HTERT RPE-1 (cell line): ENCODE results near the gene LMNA.

Experiments used
- in situ Hi-C: fragments of 300-500 bp; cut with MboI; formaldehyde crosslinking; loops from 4 replicates; pipeline ENCODE4 v1.14.3; 2020; ENCODE audit warnings: low sequenced_read_pairs

The LMNA gene

DNA sequence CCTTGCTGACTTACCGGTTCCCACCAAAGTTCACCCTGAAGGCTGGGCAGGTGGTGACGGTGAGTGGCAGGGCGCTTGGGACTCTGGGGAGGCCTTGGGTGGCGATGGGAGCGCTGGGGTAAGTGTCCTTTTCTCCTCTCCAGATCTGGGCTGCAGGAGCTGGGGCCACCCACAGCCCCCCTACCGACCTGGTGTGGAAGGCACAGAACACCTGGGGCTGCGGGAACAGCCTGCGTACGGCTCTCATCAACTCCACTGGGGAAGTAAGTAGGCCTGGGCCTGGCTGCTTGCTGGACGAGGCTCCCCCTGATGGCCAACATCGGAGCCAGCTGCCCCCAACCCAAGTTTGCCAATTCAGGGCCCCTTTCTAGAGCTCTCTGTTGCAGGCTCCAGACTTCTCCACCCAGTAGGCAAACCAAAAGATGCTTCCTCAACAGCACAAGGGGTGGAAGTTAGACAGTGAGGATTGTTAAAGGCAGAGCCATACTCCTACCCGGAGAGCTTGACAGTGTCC is 22.5 kb downstream of the LMNA start:
- in situ Hi-C loops, result no loop called here

GRCh38 chr1:156138458-156138867 is 24.0 kb downstream of the LMNA start:
- in situ Hi-C loops, result no loop called here

GRCh38 chr1:156140879-156141707 is 26.6 kb downstream of the LMNA start:
- in situ Hi-C loops, result no loop called here

DNA sequence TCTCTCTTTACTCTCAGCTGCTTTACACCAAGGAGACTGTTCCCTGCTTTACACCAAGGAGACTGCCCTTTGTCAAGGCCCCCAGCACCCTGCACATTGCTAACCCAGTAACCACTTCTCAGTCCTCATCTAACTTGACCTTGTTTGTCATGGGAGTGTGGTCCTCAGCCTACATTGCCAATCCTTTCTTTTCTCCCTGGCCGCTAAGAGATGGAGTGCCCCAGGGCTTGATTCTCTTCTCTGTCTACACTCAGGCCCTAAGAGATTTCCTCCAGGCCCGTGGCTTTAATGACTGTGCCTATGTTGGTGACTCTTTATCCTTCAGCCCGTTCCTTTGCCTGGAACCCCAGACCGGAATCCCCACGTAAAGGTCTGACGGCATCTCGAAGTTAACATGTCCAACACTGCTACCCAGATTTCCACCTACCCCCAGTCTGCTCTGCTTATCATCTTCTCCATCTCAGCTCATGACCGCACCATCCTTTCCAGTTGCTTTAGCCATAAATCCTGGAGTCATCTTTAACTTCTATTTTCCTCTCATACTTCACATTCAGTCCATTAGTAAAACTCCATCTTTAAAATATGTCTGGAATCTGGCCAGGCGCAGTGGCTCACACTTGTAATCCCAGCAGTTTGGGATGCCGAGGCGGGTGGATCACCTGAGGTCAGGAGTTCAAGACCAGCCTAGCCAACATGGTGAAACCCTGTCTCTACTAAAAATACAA is 29.4 kb downstream of the LMNA start:
- in situ Hi-C loops, result no loop called here

- in situ Hi-C loops, result no loop called here
These were observed 30.2 kb downstream of the LMNA start for GRCh38 chr1:156144742-156145141.

GRCh38 chr1:156145650-156146019 is 31.1 kb downstream of the LMNA start:
- in situ Hi-C loops, result no loop called here

DNA sequence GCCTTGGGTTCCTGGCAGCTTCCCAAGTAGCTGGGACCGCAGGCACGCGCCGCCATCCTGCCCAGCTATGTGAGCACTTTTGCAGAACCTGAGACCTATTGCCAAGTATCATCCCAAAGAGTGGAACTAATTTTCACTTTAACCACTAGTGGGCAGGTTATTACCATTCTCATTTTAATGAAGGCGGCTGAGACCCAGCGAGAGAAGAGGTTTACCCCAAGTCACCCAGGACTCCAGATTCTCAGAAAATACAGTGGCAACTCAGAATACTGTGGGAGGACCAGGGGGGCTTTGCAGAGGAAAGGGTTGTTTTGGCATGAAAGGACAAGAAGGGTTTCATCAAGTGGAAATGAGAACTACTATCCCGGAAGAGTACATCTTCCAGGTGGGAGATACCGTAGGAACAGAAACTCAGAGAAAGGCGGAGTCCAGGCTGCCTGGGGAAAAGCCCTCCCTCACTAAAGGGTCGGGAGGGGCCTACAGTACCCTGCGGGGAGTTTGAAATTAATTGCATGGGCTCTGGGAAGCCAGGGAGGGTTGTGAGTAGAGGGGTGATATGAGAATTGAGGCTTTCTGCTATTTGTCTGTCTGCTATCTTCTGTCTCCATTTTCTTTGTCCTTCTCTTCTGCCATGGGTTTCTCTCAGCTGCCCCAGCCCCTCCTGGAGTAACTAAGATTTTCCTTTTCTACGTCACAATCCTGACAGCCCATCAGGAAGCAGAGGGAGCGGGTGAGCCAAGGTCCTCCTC is 31.7 kb downstream of the LMNA start:
- in situ Hi-C loops, result no loop called here

- in situ Hi-C loops, result no loop called here
These were observed 32.4 kb downstream of the LMNA start for GRCh38 chr1:156146769-156147405.

- in situ Hi-C loops, result no loop called here
These were observed 33.7 kb downstream of the LMNA start for GRCh38 chr1:156148216-156148615.

GRCh38 chr1:156149374-156150332 is 35.1 kb downstream of the LMNA start:
- in situ Hi-C loops, result no loop called here

DNA sequence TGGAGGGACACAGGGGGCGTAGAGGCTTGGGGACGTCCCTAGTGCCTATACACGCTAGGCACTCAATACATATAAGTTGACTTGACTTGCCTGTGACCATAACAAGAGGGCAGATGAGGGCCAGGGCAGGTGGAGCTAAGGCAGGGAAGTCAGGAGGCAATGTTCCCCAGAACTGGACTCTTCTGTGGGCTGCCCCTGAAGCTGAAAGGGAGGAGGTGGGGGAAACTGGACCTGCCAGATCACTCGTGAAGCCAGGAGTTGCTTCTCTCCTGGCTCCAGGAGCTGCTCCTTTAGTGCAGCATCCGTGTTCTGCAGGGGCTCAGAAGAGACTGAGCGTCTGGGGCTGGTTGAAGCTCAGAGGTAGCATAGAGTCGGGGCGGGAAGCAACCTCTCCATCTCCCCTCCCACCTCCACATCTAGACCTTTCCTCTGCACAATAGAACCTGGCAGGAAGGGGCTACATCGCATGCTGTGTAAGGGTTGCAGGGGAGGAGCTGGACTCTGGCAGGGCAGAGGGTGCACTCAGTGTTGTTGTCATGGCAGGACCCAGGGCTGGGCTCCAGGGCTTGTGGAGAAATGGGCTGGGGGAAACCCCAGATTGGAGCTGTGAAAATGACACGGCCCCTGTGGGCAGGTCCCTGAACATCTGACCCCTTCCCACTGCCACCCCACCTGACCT is 36.0 kb downstream of the LMNA start:
- in situ Hi-C loops, result no loop called here

DNA sequence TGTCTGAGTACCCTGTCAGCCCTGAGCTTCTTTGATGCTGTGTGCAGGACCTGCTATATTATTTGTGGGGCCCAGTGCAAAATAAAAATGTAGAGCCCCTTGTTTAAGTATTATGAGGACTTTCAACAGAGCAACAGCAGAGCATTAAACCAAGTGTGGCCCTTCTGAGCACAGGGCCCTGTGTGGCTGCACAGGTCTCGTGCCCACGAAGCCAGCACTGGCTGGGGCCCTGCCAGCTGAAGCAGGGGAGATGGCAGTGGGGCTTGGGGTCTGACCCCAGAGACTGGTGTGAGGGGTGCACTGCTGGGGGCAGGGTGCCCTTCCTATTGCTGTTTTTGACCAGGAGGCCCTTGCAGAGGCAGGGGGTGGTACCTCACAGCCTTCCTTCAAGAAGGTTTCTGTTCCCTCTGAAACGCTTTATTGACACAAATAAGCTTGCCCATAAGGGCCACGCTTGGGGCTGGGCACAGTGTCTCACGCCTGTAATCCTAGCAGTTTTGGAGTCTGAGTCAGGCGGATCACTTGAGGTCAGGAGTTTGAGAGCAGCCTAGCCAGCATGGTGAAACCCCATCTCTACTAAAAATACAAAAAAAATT is 36.7 kb downstream of the LMNA start:
- in situ Hi-C loops, result no loop called here

- in situ Hi-C loops, result no loop called here
These were observed 38.1 kb downstream of the LMNA start for GRCh38 chr1:156152628-156153027.

DNA sequence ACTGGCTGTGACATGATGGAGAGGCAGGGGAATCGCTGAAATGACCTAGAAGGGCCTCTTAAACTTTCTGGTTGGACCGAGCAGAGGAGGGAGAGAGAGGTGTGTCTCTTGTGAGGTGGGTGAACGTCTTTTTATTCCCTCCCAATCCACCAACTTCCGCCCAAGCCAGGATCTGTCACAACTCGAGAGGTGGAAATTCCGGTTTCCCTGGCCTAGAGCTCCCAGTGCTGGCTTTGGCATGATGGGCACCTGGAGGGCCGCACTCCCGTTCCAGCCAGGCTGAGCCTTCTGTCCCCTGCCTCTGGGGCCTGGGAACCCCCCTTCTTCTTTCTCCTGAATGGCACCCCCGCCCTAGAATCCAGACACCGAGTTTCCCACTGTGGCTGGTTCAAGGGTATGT is 38.9 kb downstream of the LMNA start, which contains the start of gene SEMA4A:
SEMA4A (plus strand) TSS at position 224 of the 400 bp plus-strand sequence. CDS start 994 bp downstream, outside the sequence.
- in situ Hi-C loops, result no loop called here

DNA sequence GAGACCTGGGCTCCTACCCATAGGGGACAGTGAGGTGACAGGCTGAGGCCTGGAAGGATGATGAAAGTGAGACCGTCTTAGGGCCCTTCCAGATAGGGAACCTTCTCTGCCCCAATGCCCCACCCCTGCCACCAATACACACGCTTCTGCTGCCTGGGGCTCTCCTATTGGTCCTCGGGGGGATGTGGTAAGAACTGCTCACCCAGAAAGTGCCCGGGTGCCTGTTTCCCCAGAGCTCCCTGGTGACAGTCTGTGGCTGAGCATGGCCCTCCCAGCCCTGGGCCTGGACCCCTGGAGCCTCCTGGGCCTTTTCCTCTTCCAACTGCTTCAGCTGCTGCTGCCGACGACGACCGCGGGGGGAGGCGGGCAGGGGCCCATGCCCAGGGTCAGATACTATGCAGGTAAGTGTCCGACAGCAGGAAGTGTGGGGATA is 39.8 kb downstream of the LMNA start:
- in situ Hi-C loops, result no loop called here

GRCh38 chr1:156155756-156156510 is 41.4 kb downstream of the LMNA start:
- in situ Hi-C loops, result no loop called here

GRCh38 chr1:156157506-156157905 is 43.0 kb downstream of the LMNA start:
- in situ Hi-C loops, result no loop called here

GRCh38 chr1:156157966-156158365 is 43.5 kb downstream of the LMNA start:
- in situ Hi-C loops, result no loop called here
